Measurements from ENCODE around the gene JOSD1. TPM values are rescaled to one million over a fixed set of nuclear protein-coding genes. Genes with fewer than 3 reads are reported as not detected.

The JOSD1 gene
- total RNA-seq, 2 donors from 2014 or later = 21.2 to 26.7 TPM

- Mint-ChIP-seq H3K4me3 (no peak overlapping the region), H3K36me3 (ENCODE audit: low read depth) (peaks cover 30% of the 10 kb centered on the region), H3K4me1 (no peaks in the 10 kb centered on the region), H3K27me3 (ENCODE audit: insufficient read depth) (no peaks in the 10 kb centered on the region), H3K27ac (no peak overlapping the region), H3K9me3 (no peaks in the 10 kb centered on the region)
- WGBS, 2 experiments (ENCODE audit: insufficient coverage in 1 of 2, insufficient read length in 1 of 2) = 94 to 100% methylated on average over 2 to 5 of the region's 5 CpGs
- no peak for DNase-seq
- TF ChIP-seq CTCF (conservative IDR thresholded peaks at IDR 0.05) = no peak
- Histone ChIP-seq H3K9me3 (ENCODE audit: control insufficient read depth, low read length) (no peaks in the 10 kb centered on the region), H3K27ac (ENCODE audit: low read depth, low read length) (no peak overlapping the region), H3K9ac (ENCODE audit: extremely low read depth, low read length, poor library complexity, severe bottlenecking) (no peak overlapping the region), H3K36me3 (ENCODE audit: control insufficient read depth, insufficient read depth, low read length) (peaks cover 28% of the 10 kb centered on the region), H3K4me3 (ENCODE audit: low read length) (no peak overlapping the region), H3K27me3 (ENCODE audit: control insufficient read depth, insufficient read depth, low read length, poor library complexity, severe bottlenecking) (no peaks in the 10 kb centered on the region), H3K4me1 (ENCODE audit: control insufficient read depth, insufficient read depth, low read length) (no peaks in the 10 kb centered on the region)
These were observed 25.9 kb downstream of the JOSD1 start for GRCh38 chr22:38674888-38675287.

- peak overlapping the region; percentile 95 for H3K9ac ChIP-seq (ENCODE audit: extremely low read depth, low read length, poor library complexity, severe bottlenecking)
- no peak for TF ChIP-seq CTCF (conservative IDR thresholded peaks at IDR 0.05)
- H3K4me3 ChIP-seq (ENCODE audit: low read length) = peak overlapping the region; percentile 90
- Mint-ChIP-seq H3K4me1 (peaks cover 9% of the 10 kb centered on the region), H3K9me3 (peaks cover 5% of the 10 kb centered on the region), H3K27me3 (ENCODE audit: insufficient read depth) (no peaks in the 10 kb centered on the region), H3K36me3 (ENCODE audit: low read depth) (peaks cover 17% of the 10 kb centered on the region), H3K27ac (peak overlapping the region; percentile 100), H3K4me3 (peak overlapping the region; percentile 86)
- peak; percentile 70 for DNase-seq
- peak overlapping the region; percentile 98 for H3K27ac ChIP-seq (ENCODE audit: low read depth, low read length)
- no peaks in the 10 kb centered on the region for H3K9me3 ChIP-seq (ENCODE audit: control insufficient read depth, low read length)
- H3K27me3 ChIP-seq (ENCODE audit: control insufficient read depth, insufficient read depth, low read length, poor library complexity, severe bottlenecking) = no peaks in the 10 kb centered on the region
- H3K36me3 ChIP-seq (ENCODE audit: control insufficient read depth, insufficient read depth, low read length) = no peaks in the 10 kb centered on the region
- peaks cover 5% of the 10 kb centered on the region for H3K4me1 ChIP-seq (ENCODE audit: control insufficient read depth, insufficient read depth, low read length)
- 16 to 18% methylated on average over 5 to 16 of the region's 16 CpGs for WGBS, 2 experiments (ENCODE audit: insufficient coverage in 1 of 2, insufficient read length in 1 of 2)
These were observed 43.5 kb downstream of the JOSD1 start for GRCh38 chr22:38657045-38657909.

GRCh38 chr22:38656256-38657044, 44.3 kb downstream of the JOSD1 start, which contains the start of the genes CBY1 and FAM227A:
Gene CBY1 (plus strand): TSS chr22:38656638. CDS start chr22:38668055, 11,417 bp downstream.
Gene FAM227A (minus strand): TSS chr22:38656392. CDS start chr22:38650168, 6,224 bp downstream.
- peaks cover 5% of the 10 kb centered on the region for H3K9me3 Mint-ChIP-seq
- H3K4me3 Mint-ChIP-seq = peak within 1 kb of the TSS; percentile 86
- peaks cover 14% of the 10 kb centered on the region for H3K36me3 Mint-ChIP-seq (ENCODE audit: low read depth)
- Histone ChIP-seq H3K27ac (ENCODE audit: low read depth, low read length) (peak within 1 kb of the TSS; percentile 98), H3K9ac (ENCODE audit: extremely low read depth, low read length, poor library complexity, severe bottlenecking) (peak within 1 kb of the TSS; percentile 95), H3K9me3 (ENCODE audit: control insufficient read depth, low read length) (no peaks in the 10 kb centered on the region), H3K4me3 (ENCODE audit: low read length) (peak within 1 kb of the TSS; percentile 90), H3K27me3 (ENCODE audit: control insufficient read depth, insufficient read depth, low read length, poor library complexity, severe bottlenecking) (no peaks in the 10 kb centered on the region), H3K36me3 (ENCODE audit: control insufficient read depth, insufficient read depth, low read length) (no peaks in the 10 kb centered on the region), H3K4me1 (ENCODE audit: control insufficient read depth, insufficient read depth, low read length) (peaks cover 5% of the 10 kb centered on the region)
- peak within 1 kb of the TSS; percentile 100 for H3K27ac Mint-ChIP-seq
- peak; percentile 96 for DNase-seq
- no peaks in the 10 kb centered on the region for H3K27me3 Mint-ChIP-seq (ENCODE audit: insufficient read depth)
- WGBS, 2 experiments (ENCODE audit: insufficient coverage in 1 of 2, insufficient read length in 1 of 2) = 0% methylated on average over 23 to 66 of the region's 66 CpGs
- peaks cover 9% of the 10 kb centered on the region for H3K4me1 Mint-ChIP-seq
- TF ChIP-seq CTCF (conservative IDR thresholded peaks at IDR 0.05) = no peak

All from endodermal cell (in vitro differentiated cells).